GM12878 (cell line): Measurements from ENCODE around the gene DNAJC5. TPM values are rescaled to one million over a fixed set of nuclear protein-coding genes. Genes with fewer than 3 reads are reported as not detected.

Experiments used
- ATAC-seq: fragments of 200-7000 bp; cut with Tn5 transposase; 3 replicates; pipeline ENCODE4 v1.9.1; 2020; ENCODE audit warnings: mild to moderate bottlenecking, moderate library complexity
- BruUV-seq: library from RNA; stranded (reverse); fragments of 400-500 nt; replicated peaks from 2 replicates; lab custom pipeline; 2021; lab: Mats Ljungman, UMichigan
- CTCF ChIA-PET: fragments of 300-600 bp; sonication (Branson Sonifier 250); formaldehyde crosslinking; extraction: SDS; loops from one replicate; lab custom pipeline; 2021; ENCODE audit warnings: inconsistent platforms; lab: Yijun Ruan, JAX
- POLR2A ChIA-PET: fragments of 350-600 bp; formaldehyde crosslinking; extraction: SDS; loops from one replicate; lab custom pipeline; 2021; ENCODE audit warnings: inconsistent platforms; lab: Charles Lee
- RAD21 ChIA-PET: fragments of 300-600 bp; sonication (Branson Sonifier 250); formaldehyde crosslinking; loops from one replicate; lab custom pipeline; 2023; ENCODE audit warnings: antibody characterized with exemption; ENCODE audit not compliant: unreplicated experiment; lab: Charles Lee
- SMC1A ChIA-PET: fragments of 300-600 bp; sonication (Branson Sonifier 250); formaldehyde crosslinking; loops from one replicate; lab custom pipeline; 2023; ENCODE audit not compliant: unreplicated experiment, uncharacterized antibody; lab: Charles Lee
- DNase-seq: peaks from one replicate; pipeline ENCODE4 v3.0.0-alpha.2; 2011; ENCODE audit warnings: low read depth, low spot score
- FAIRE-seq: peaks from 3 replicates; lab custom pipeline; 2011; peaks lifted over from hg19 to GRCh38; lab: Jason Lieb, UNC
- H2AFZ ChIP-seq: 2 replicates; pipeline ENCODE4 v1.6.0; 2011; ENCODE audit warnings: low read depth, low read length, control low read depth; ENCODE audit not compliant: control insufficient read depth
- H3K27ac ChIP-seq: 2 replicates; pipeline ENCODE4 v1.5.1; 2011; ENCODE audit warnings: control low read depth; ENCODE audit not compliant: control insufficient read depth, insufficient read depth
- H3K27me3 ChIP-seq, 2 experiments: replicated peaks in 1 of 2; 2 replicates each; pipeline versions ENCODE4 v1.6.0 to v1.6.1; 2011; ENCODE audit warnings: low read length in 1 of 2; ENCODE audit not compliant: control insufficient read depth in 2 of 2, insufficient read depth in 2 of 2
- H3K36me3 ChIP-seq, 2 experiments: 2 replicates each; pipeline ENCODE4 v1.5.1; 2011; ENCODE audit warnings: low read length in 1 of 2; ENCODE audit not compliant: control insufficient read depth in 2 of 2, insufficient read depth in 2 of 2
- H3K4me1 ChIP-seq: 2 replicates; pipeline ENCODE4 v1.6.1; 2011; ENCODE audit warnings: mild to moderate bottlenecking, low read length, moderate library complexity, mixed read lengths; ENCODE audit not compliant: control insufficient read depth, insufficient read depth
- H3K4me2 ChIP-seq: 2 replicates; pipeline ENCODE4 v1.6.0; 2011; ENCODE audit warnings: control low read depth; ENCODE audit not compliant: control insufficient read depth, insufficient read depth
- H3K4me3 ChIP-seq: fragments of 200-600 bp; sonication (generic); 2 replicates; pipeline ENCODE4 v1.5.1; 2016
- H3K79me2 ChIP-seq: 2 replicates; pipeline ENCODE4 v1.6.0; 2011; ENCODE audit warnings: low read length; ENCODE audit not compliant: control insufficient read depth, insufficient read depth
- H3K9ac ChIP-seq: 2 replicates; pipeline ENCODE4 v1.8.0; 2011; ENCODE audit warnings: low read length, control low read depth, mixed read lengths; ENCODE audit not compliant: control insufficient read depth, insufficient read depth
- H3K9me3 ChIP-seq: replicated peaks from 3 replicates; pipeline ENCODE4 v1.5.1; 2011; ENCODE audit warnings: mild to moderate bottlenecking, low read length; ENCODE audit not compliant: control insufficient read depth, insufficient read depth
- H4K20me1 ChIP-seq: 2 replicates; pipeline ENCODE4 v1.6.0; 2011; ENCODE audit not compliant: control insufficient read depth, insufficient read depth
- BCLAF1 ChIP-seq: fragments of 450-650 bp; IDR thresholded peaks from 2 replicates; pipeline ENCODE4 v1.6.1; 2017; ENCODE audit warnings: antibody characterized with exemption, mild to moderate bottlenecking, moderate library complexity
- BMI1 ChIP-seq: fragments of 450-650 bp; IDR thresholded peaks from 2 replicates; pipeline ENCODE4 v1.6.1; 2016; ENCODE audit warnings: mild to moderate bottlenecking, moderate library complexity, borderline replicate concordance
- CREM ChIP-seq: IDR thresholded peaks from 2 replicates; pipeline ENCODE4 v1.6.1; 2014; ENCODE audit warnings: antibody characterized with exemption, low read depth
- EED ChIP-seq: sonication (generic); IDR thresholded peaks from 2 replicates; pipeline ENCODE4 v1.6.1; 2016; ENCODE audit warnings: antibody characterized with exemption, low read depth
- HCFC1 ChIP-seq: fragments of 150-350 bp; IDR thresholded peaks from 2 replicates; pipeline ENCODE4 v1.6.1; 2014; ENCODE audit warnings: low read length
- IKZF2 ChIP-seq, 2 experiments: fragments of 450-650 bp; IDR thresholded peaks; 2 replicates each; pipeline ENCODE4 v1.6.1; 2017; ENCODE audit warnings: mild to moderate bottlenecking in 2 of 2, moderate library complexity in 2 of 2
- IRF5 ChIP-seq: fragments of 450-650 bp; IDR thresholded peaks from 2 replicates; pipeline ENCODE4 v1.6.1; 2017; ENCODE audit warnings: borderline replicate concordance
- RB1 ChIP-seq: fragments of 450-650 bp; formaldehyde crosslinking; IDR thresholded peaks from 2 replicates; pipeline ENCODE4 v1.6.1; 2017; ENCODE audit warnings: mild to moderate bottlenecking, borderline replicate concordance
- SKIL ChIP-seq: fragments of 450-650 bp; IDR thresholded peaks from 2 replicates; pipeline ENCODE4 v1.6.1; 2017; ENCODE audit warnings: mild to moderate bottlenecking, low read depth, inconsistent platforms; ENCODE audit not compliant: poor library complexity, severe bottlenecking
- WGBS: methylation state at CpG from one replicate; pipeline ENCODE4 v1.1.6; 2016; ENCODE audit warnings: low lambda C conversion rate; ENCODE audit not compliant: insufficient replicate concordance, insufficient coverage; ENCODE audit errors: missing lambda C conversion rate; 5-methylcytosine and 5-hydroxymethylcytosine counted together
- in situ Hi-C: fragments of 300-500 bp; cut with MboI; formaldehyde crosslinking; loops from 9 replicates; pipeline ENCODE4 v1.14.3; 2018; ENCODE audit warnings: mixed read lengths
- intact Hi-C: fragments of 100-400 bp; cut with micrococcal nuclease; formaldehyde crosslinking; loops from one replicate; pipeline ENCODE4 v1.14.2; 2022; ENCODE audit not compliant: unreplicated experiment
- polyA plus RNA-seq, 11 experiments: library from polyadenylated mRNA; depleted of rRNA in 4 of 11; unstranded in 6 of 11; stranded (reverse) in 5 of 11; fragments of >200 nt; fragmentation: Nextera tagmentation in 4 of 11; fragmentation: Illumina TruSeq in 1 of 11; extraction: Ambion mirVana in 4 of 11; extraction: Trizol in 1 of 11; gene quantifications; 1 replicate in 1 of 11; 2 replicates in 10 of 11; pipeline versions ENCODE4 v1.2.1 to v1.2.3, GENCODE V29; 2011 to 2016; ENCODE audit warnings: inconsistent platforms in 2 of 11, missing spikeins in 2 of 11, low read depth in 1 of 11
- total RNA-seq, 4 experiments: library from RNA; depleted of rRNA in 3 of 4; stranded (reverse); fragments of >200 nt in 3 of 4; fragmentation: Illumina TruSeq in 1 of 4; extraction: Trizol in 1 of 4; gene quantifications; 2 replicates each; pipeline versions ENCODE4 v1.2.1 to v1.2.3, GENCODE V29; 2013 to 2021

Gene DNAJC5
- total and polyA plus RNA-seq, 10 of the 15 experiments (the other 5 are each of a cell fraction or from before 2014, with no cell fraction given): 0.69 to 36.8 (median 17.0) TPM

- no peak for TF ChIP-seq IKZF2 (IDR thresholded peaks at IDR 0.05)
- H3K27me3 ChIP-seq: no peaks in the 10 kb centered on the region
- DNase-seq (no peak), FAIRE-seq (no peak), ATAC-seq (no peak)
- ChIA-PET RAD21 (no interaction called here), CTCF (no interaction called here), POLR2A (no interaction called here), SMC1A (no interaction called here)
- no peaks in the 10 kb centered on the region; the same call in 2 of the 3 replicates for H3K9me3 ChIP-seq
- no peak overlapping the region for H3K4me2 ChIP-seq
- intact Hi-C loops: no loop called here
- no peak overlapping the region for H3K4me3 ChIP-seq
- no TSS peak for BruUV-seq
- no peak overlapping the region for H3K27ac ChIP-seq
- no peak overlapping the region for H2AFZ ChIP-seq
- no peak overlapping the region for H3K9ac ChIP-seq
- WGBS: 92% methylated on average over 14 of the region's 14 CpGs
- in situ Hi-C loops: no loop called here
- no peaks in the 10 kb centered on the region for H4K20me1 ChIP-seq
- no peaks in the 10 kb centered on the region for H3K4me1 ChIP-seq
- peaks cover 2 to 29% of the 10 kb centered on the region in 2 experiments; a peak in 3 of 4 replicates for H3K36me3 ChIP-seq
- H3K79me2 ChIP-seq: no peaks in the 10 kb centered on the region
These were observed 42.7 kb downstream of the DNAJC5 start for GRCh38 chr20:63937596-63937995.

GRCh38 chr20:63939061-63939935 is 44.4 kb downstream of the DNAJC5 start:
- H4K20me1 ChIP-seq: no peaks in the 10 kb centered on the region
- CTCF ChIA-PET: no interaction called here
- no peak for TF ChIP-seq BMI1
- TF ChIP-seq HCFC1: no peak
- no peak for TF ChIP-seq BCLAF1
- TF ChIP-seq EED: no peak
- no peak for TF ChIP-seq CREM
- no peak for TF ChIP-seq RB1
- no peak for TF ChIP-seq SKIL
- TF ChIP-seq IRF5: no peak

More at GRCh38 chr20:63939061-63939935, 44.4 kb downstream of the DNAJC5 start:
- ATAC-seq (no peak), DNase-seq (no peak), FAIRE-seq (no peak)
- in situ Hi-C loops: no loop called here
- no TSS peak for BruUV-seq
- Histone ChIP-seq H3K36me3 (peaks cover 8 to 43% of the 10 kb centered on the region in 2 experiments; a peak in 3 of 4 replicates), H2AFZ (no peak overlapping the region), H3K9ac (no peak overlapping the region), H3K4me1 (no peaks in the 10 kb centered on the region), H3K79me2 (no peaks in the 10 kb centered on the region), H3K4me2 (no peak overlapping the region), H3K9me3 (no peaks in the 10 kb centered on the region; the same call in 2 of the 3 replicates), H3K4me3 (no peak overlapping the region), H3K27ac (no peak overlapping the region), H3K27me3 (no peaks in the 10 kb centered on the region)
- ChIA-PET SMC1A (no interaction called here), RAD21 (no interaction called here), POLR2A (interaction anchor here (0.7 kb wide), 1 partner anchor 11 kb away, joined by 4 read pairs; no protein-coding TSS in a partner anchor)
- 93% methylated on average over 17 of the region's 33 CpGs for WGBS
- intact Hi-C loops: no loop called here
